SJCRH30 (cell line): ENCODE data around the gene CDC5L. TPM values are rescaled to one million over a fixed set of nuclear protein-coding genes. Genes with fewer than 3 reads are reported as not detected.

Source experiments
- DNase-seq, 2 experiments: peaks; one replicate each; pipeline ENCODE4 v3.0.0-alpha.2; 2015 to 2020
- H3K27ac ChIP-seq: fragments of 250-450 bp; sonication (Bioruptor Pico); 2 replicates; pipeline ENCODE4 v1.5.1; 2020; ENCODE audit warnings: mild to moderate bottlenecking, moderate library complexity
- H3K27me3 ChIP-seq: fragments of 250-450 bp; sonication (Bioruptor Pico); 2 replicates; pipeline ENCODE4 v1.5.1; 2020; ENCODE audit warnings: mild to moderate bottlenecking, moderate library complexity
- H3K36me3 ChIP-seq: fragments of 250-450 bp; sonication (Bioruptor Pico); 2 replicates; pipeline ENCODE4 v1.5.1; 2020; ENCODE audit warnings: mild to moderate bottlenecking, moderate library complexity
- H3K4me1 ChIP-seq: fragments of 250-450 bp; sonication (Bioruptor Pico); 2 replicates; pipeline ENCODE4 v1.5.1; 2020; ENCODE audit warnings: mild to moderate bottlenecking, moderate library complexity
- H3K4me3 ChIP-seq: fragments of 250-450 bp; sonication (Bioruptor Pico); 2 replicates; pipeline ENCODE4 v1.5.1; 2020; ENCODE audit warnings: mild to moderate bottlenecking, moderate library complexity
- H3K9me3 ChIP-seq: fragments of 250-450 bp; sonication (Bioruptor Pico); replicated peaks from 2 replicates; pipeline ENCODE4 v1.5.1; 2020; ENCODE audit warnings: mild to moderate bottlenecking, moderate library complexity
- total RNA-seq: library from RNA; depleted of rRNA; stranded (reverse); fragments of >200 nt; shearing (Covaris generic); gene quantifications from 2 replicates; pipeline ENCODE4 v1.2.3, GENCODE V29; 2014

The CDC5L gene
- total RNA-seq, 1 experiment from 2014 or later: 45.2 TPM

GRCh38 chr6:44475779-44476434, 88.4 kb downstream of the CDC5L start:
- H3K27me3 ChIP-seq: no peaks in the 10 kb centered on the region
- H3K9me3 ChIP-seq: no peaks in the 10 kb centered on the region
- H3K36me3 ChIP-seq: no peaks in the 10 kb centered on the region
- H3K4me3 ChIP-seq: no peak overlapping the region
- DNase-seq: peak; percentile 82 to 89
- H3K4me1 ChIP-seq: peaks cover 34% of the 10 kb centered on the region
- H3K27ac ChIP-seq: peak overlapping the region; percentile 78

- no peaks in the 10 kb centered on the region for H3K9me3 ChIP-seq
- H3K27ac ChIP-seq: no peak overlapping the region
- peaks cover 35% of the 10 kb centered on the region for H3K4me1 ChIP-seq
- H3K36me3 ChIP-seq: no peaks in the 10 kb centered on the region
- H3K27me3 ChIP-seq: no peaks in the 10 kb centered on the region
- H3K4me3 ChIP-seq: no peak overlapping the region
- DNase-seq: no peak
Observed at GRCh38 chr6:44476849-44477248, 89.3 kb downstream of the CDC5L start.

- Histone ChIP-seq H3K27me3 (no peaks in the 10 kb centered on the region), H3K4me1 (peaks cover 35% of the 10 kb centered on the region), H3K4me3 (no peak overlapping the region), H3K36me3 (no peaks in the 10 kb centered on the region), H3K27ac (no peak overlapping the region), H3K9me3 (no peaks in the 10 kb centered on the region)
- DNase-seq: no peak
Observed at GRCh38 chr6:44477293-44477894, 89.9 kb downstream of the CDC5L start.

- Histone ChIP-seq H3K4me1 (peaks cover 35% of the 10 kb centered on the region), H3K9me3 (no peaks in the 10 kb centered on the region), H3K36me3 (no peaks in the 10 kb centered on the region), H3K27me3 (no peaks in the 10 kb centered on the region), H3K4me3 (no peak overlapping the region), H3K27ac (no peak overlapping the region)
- no peak for DNase-seq
Observed at GRCh38 chr6:44478158-44478557, 90.7 kb downstream of the CDC5L start.

- Histone ChIP-seq H3K27ac (peak overlapping the region; percentile 83; the same call in 1 of the 2 replicates), H3K4me1 (peaks cover 35% of the 10 kb centered on the region), H3K27me3 (no peaks in the 10 kb centered on the region), H3K4me3 (no peak overlapping the region), H3K9me3 (no peaks in the 10 kb centered on the region), H3K36me3 (no peaks in the 10 kb centered on the region)
- no peak for DNase-seq
Observed at GRCh38 chr6:44478591-44479254, 91.2 kb downstream of the CDC5L start.

- Histone ChIP-seq H3K27ac (peak overlapping the region; percentile 83), H3K4me3 (peak overlapping the region; percentile 20), H3K36me3 (no peaks in the 10 kb centered on the region), H3K4me1 (peaks cover 31% of the 10 kb centered on the region), H3K9me3 (no peaks in the 10 kb centered on the region), H3K27me3 (no peaks in the 10 kb centered on the region)
- DNase-seq: peak; percentile 71 to 88
Observed at GRCh38 chr6:44480097-44480541, 92.6 kb downstream of the CDC5L start.

GRCh38 chr6:44481056-44481455, 93.5 kb downstream of the CDC5L start:
- no peak for DNase-seq
- Histone ChIP-seq H3K27ac (peak overlapping the region; percentile 83), H3K4me3 (no peak overlapping the region), H3K27me3 (no peaks in the 10 kb centered on the region), H3K4me1 (peaks cover 25% of the 10 kb centered on the region), H3K9me3 (no peaks in the 10 kb centered on the region), H3K36me3 (no peaks in the 10 kb centered on the region)

GRCh38 chr6:44481760-44482159, 94.3 kb downstream of the CDC5L start:
- Histone ChIP-seq H3K4me3 (no peak overlapping the region), H3K4me1 (peaks cover 27% of the 10 kb centered on the region), H3K9me3 (no peaks in the 10 kb centered on the region), H3K27me3 (no peaks in the 10 kb centered on the region), H3K36me3 (no peaks in the 10 kb centered on the region), H3K27ac (no peak overlapping the region)
- DNase-seq: no peak

GRCh38 chr6:44485601-44486401, 98.3 kb downstream of the CDC5L start:
- peaks cover 50% of the 10 kb centered on the region for H3K4me1 ChIP-seq
- no peaks in the 10 kb centered on the region for H3K36me3 ChIP-seq
- no peaks in the 10 kb centered on the region for H3K27me3 ChIP-seq
- H3K9me3 ChIP-seq: no peaks in the 10 kb centered on the region
- H3K27ac ChIP-seq: no peak overlapping the region
- DNase-seq: peak; percentile 26 to 55
- no peak overlapping the region for H3K4me3 ChIP-seq

GRCh38 chr6:44487002-44487401, 99.5 kb downstream of the CDC5L start:
- peak; percentile 36 to 58 for DNase-seq
- no peaks in the 10 kb centered on the region for H3K27me3 ChIP-seq
- H3K36me3 ChIP-seq: no peaks in the 10 kb centered on the region
- peak overlapping the region; percentile 88 for H3K27ac ChIP-seq
- H3K9me3 ChIP-seq: no peaks in the 10 kb centered on the region
- H3K4me1 ChIP-seq: peaks cover 50% of the 10 kb centered on the region
- H3K4me3 ChIP-seq: no peak overlapping the region

- peak overlapping the region; percentile 88 for H3K27ac ChIP-seq
Observed at GRCh38 chr6:44487586-44487985, 100.1 kb downstream of the CDC5L start.

GRCh38 chr6:44489910-44490604, 102.6 kb downstream of the CDC5L start:
- Histone ChIP-seq H3K4me3 (no peak overlapping the region), H3K27me3 (no peaks in the 10 kb centered on the region), H3K4me1 (peaks cover 52% of the 10 kb centered on the region), H3K27ac (peak overlapping the region; percentile 88), H3K36me3 (no peaks in the 10 kb centered on the region), H3K9me3 (no peaks in the 10 kb centered on the region)
- peak; percentile 66 to 74 for DNase-seq

More at GRCh38 chr6:44487586-44487985, 100.1 kb downstream of the CDC5L start:
- DNase-seq: peak; percentile 90 to 96
- H3K4me3 ChIP-seq: peak overlapping the region; percentile 14
- peaks cover 50% of the 10 kb centered on the region for H3K4me1 ChIP-seq
- no peaks in the 10 kb centered on the region for H3K36me3 ChIP-seq
- no peaks in the 10 kb centered on the region for H3K9me3 ChIP-seq
- no peaks in the 10 kb centered on the region for H3K27me3 ChIP-seq

GRCh38 chr6:44493132-44493531, 105.6 kb downstream of the CDC5L start:
- Histone ChIP-seq H3K27me3 (no peaks in the 10 kb centered on the region), H3K27ac (no peak overlapping the region), H3K4me1 (peaks cover 36% of the 10 kb centered on the region), H3K9me3 (no peaks in the 10 kb centered on the region), H3K4me3 (no peak overlapping the region), H3K36me3 (no peaks in the 10 kb centered on the region)
- DNase-seq: no peak

GRCh38 chr6:44493593-44493992, 106.1 kb downstream of the CDC5L start:
- H3K4me1 ChIP-seq: peaks cover 36% of the 10 kb centered on the region

More at GRCh38 chr6:44493593-44493992, 106.1 kb downstream of the CDC5L start:
- H3K27ac ChIP-seq: no peak overlapping the region
- no peak overlapping the region for H3K4me3 ChIP-seq
- no peaks in the 10 kb centered on the region for H3K9me3 ChIP-seq
- H3K36me3 ChIP-seq: no peaks in the 10 kb centered on the region
- no peak for DNase-seq
- no peaks in the 10 kb centered on the region for H3K27me3 ChIP-seq
